Glomerular visceral epithelial cell (primary cell): ENCODE data around the gene ARTN.

Source experiments
- DNase-seq: peaks from one replicate; pipeline ENCODE4 v3.0.0-alpha.2; 2016; ENCODE audit errors: extremely low spot score

ARTN gene

DNA sequence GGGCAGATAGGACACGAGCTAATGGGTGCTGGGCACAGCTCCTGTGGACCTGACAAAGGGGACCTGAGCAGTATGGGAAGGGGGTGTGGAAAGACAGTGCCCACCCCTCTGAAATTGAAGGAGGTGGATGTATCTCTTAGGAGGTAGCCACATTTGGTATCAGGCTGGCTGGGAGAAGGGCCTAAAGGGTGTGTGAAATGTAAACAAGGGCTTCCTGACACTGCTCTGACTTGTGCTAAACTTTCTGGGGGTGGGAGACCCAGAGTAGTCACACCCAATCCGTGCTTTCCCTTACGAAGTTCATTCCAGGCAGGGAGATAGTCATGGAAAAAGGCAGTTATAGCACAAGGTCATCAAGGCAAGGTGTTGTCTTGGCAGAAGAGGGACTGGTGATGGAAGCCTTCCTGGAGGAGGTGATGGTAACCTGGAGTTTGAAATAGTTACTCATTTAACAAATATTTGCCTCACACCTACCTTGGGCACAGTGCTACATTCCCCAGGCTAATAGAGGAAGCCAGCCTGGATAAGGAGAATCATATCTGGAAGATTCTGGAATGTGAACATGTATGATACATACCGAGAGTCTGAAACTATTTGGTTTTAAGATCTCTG is 52.5 kb downstream of the ARTN start:
- DNase-seq: no peak

DNA sequence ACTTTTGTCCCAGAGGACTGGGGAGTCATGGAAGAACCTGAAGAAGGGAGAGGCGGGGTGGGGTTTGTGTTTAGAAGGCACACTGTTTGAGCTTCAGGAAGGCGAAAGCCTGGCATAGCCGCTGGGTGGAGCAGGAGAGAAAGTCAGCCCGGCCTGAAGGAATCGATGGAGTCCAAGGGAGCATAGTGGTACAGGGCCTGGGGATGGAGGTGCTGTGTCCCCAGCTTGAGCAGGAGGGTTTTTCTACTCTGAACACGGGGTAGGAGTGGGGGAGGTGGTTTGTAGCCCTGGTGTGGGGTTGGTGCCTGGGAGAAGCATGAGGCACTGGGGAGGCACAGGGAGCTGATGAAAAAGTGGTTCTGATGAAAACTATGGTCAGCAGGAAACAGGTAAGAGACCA is 53.1 kb downstream of the ARTN start:
- DNase-seq: no peak
